AG04450 (cell line): ENCODE data around the gene HOXB6. TPM values are rescaled to one million over a fixed set of nuclear protein-coding genes. Genes with fewer than 3 reads are reported as not detected.

Experiments
- CTCF ChIA-PET: fragments of 300-600, 350-600 bp; formaldehyde crosslinking; extraction: SDS; loops from one replicate; lab custom pipeline; 2022; ENCODE audit warnings: antibody characterized with exemption, inconsistent platforms; lab: Charles Lee
- POLR2A ChIA-PET: fragments of 350-600 bp; formaldehyde crosslinking; extraction: SDS; loops from one replicate; lab custom pipeline; 2021; ENCODE audit warnings: antibody characterized with exemption, inconsistent platforms; lab: Yijun Ruan, JAX
- DNase-seq: peaks from one replicate; pipeline ENCODE4 v3.0.0-alpha.2; 2011; ENCODE audit warnings: low read depth, low spot score
- H3K27ac ChIP-seq: one replicate; pipeline ENCODE4 v1.5.1; 2012; ENCODE audit warnings: low read depth, low read length, control low read depth
- H3K27me3 ChIP-seq: one replicate; pipeline ENCODE4 v1.6.0; 2012; ENCODE audit warnings: low read length; ENCODE audit not compliant: control insufficient read depth, insufficient read depth
- H3K4me3 ChIP-seq: 2 replicates; pipeline ENCODE4 v1.5.1; 2011; ENCODE audit warnings: mild to moderate bottlenecking, low read depth, low read length, control low read depth
- H3K9me3 ChIP-seq: 2 replicates; pipeline ENCODE4 v1.5.1; 2012; ENCODE audit warnings: low read length; ENCODE audit not compliant: control insufficient read depth, insufficient read depth
- CTCF ChIP-seq: IDR thresholded peaks from 2 replicates; pipeline ENCODE4 v1.5.1; 2011; ENCODE audit warnings: low read depth, low read length, control low read depth, inconsistent platforms
- polyA plus RNA-seq: library from polyadenylated mRNA; depleted of rRNA; stranded (reverse); fragments of >200 nt; gene quantifications from 2 replicates; pipeline ENCODE4 v1.2.3, GENCODE V29; 2011

The HOXB6 gene
- polyA plus RNA-seq, 1 experiment: 15.4 TPM

GRCh38 chr17:48597528-48597777 is 7.3 kb downstream of the HOXB6 start:
- DNase-seq: no peak
- Histone ChIP-seq H3K27me3 (peaks cover 2% of the 10 kb centered on the region), H3K27ac (peak overlapping the region; percentile 83), H3K9me3 (no peaks in the 10 kb centered on the region; the same call in 1 of the 2 replicates), H3K4me3 (peak overlapping the region; percentile 76)
- no peak for TF ChIP-seq CTCF
- CTCF ChIA-PET: interaction anchor here (0.6 kb wide), 1 partner anchor 76 kb away, joined by 3 read pairs; no protein-coding TSS in a partner anchor
- POLR2A ChIA-PET: interaction anchor here (1.0 to 3.0 kb wide), 6 partner anchors 10 to 549 kb away, joined by 3 to 13 read pairs (median 4); partner anchors contain the start of gene NFE2L1

GRCh38 chr17:48596735-48597527 is 7.9 kb downstream of the HOXB6 start:
- Histone ChIP-seq H3K27me3 (peaks cover 2% of the 10 kb centered on the region), H3K4me3 (peak overlapping the region; percentile 76), H3K27ac (peak overlapping the region; percentile 83), H3K9me3 (no peaks in the 10 kb centered on the region; the same call in 1 of the 2 replicates)
- no peak for DNase-seq
- ChIA-PET CTCF (interaction anchor here (4.8 kb wide), 1 partner anchor 246 kb away, joined by 41 read pairs; no protein-coding TSS in a partner anchor), POLR2A (interaction anchor here (1.0 to 3.0 kb wide), 4 partner anchors 10 to 41 kb away, joined by 3 to 13 read pairs (median 4); no protein-coding TSS in a partner anchor)
- TF ChIP-seq CTCF: no peak

GRCh38 chr17:48596000-48596734 is 8.6 kb downstream of the HOXB6 start:
- no peak for TF ChIP-seq CTCF
- Histone ChIP-seq H3K9me3 (no peaks in the 10 kb centered on the region; the same call in 1 of the 2 replicates), H3K27ac (peak overlapping the region; percentile 83), H3K27me3 (peaks cover 2% of the 10 kb centered on the region), H3K4me3 (peak overlapping the region; percentile 76)
- POLR2A ChIA-PET: interaction anchor here (0.7 to 3.0 kb wide), 4 partner anchors 9 to 229 kb away, joined by 3 to 13 read pairs (median 4); no protein-coding TSS in a partner anchor
- CTCF ChIA-PET: interaction anchor here (0.6 to 4.8 kb wide), 3 partner anchors 22 to 261 kb away, joined by 3 to 53 read pairs (median 41); no protein-coding TSS in a partner anchor
- DNase-seq: no peak

GRCh38 chr17:48595278-48595999 is 9.3 kb downstream of the HOXB6 start:
- DNase-seq: no peak
- H3K27me3 ChIP-seq: peaks cover 2% of the 10 kb centered on the region
- POLR2A ChIA-PET: interaction anchor here (0.7 to 3.0 kb wide), 3 partner anchors 18 to 228 kb away, joined by 3 to 13 read pairs (median 4); no protein-coding TSS in a partner anchor

More at GRCh38 chr17:48595278-48595999, 9.3 kb downstream of the HOXB6 start:
- H3K27ac ChIP-seq: peak overlapping the region; percentile 91
- H3K4me3 ChIP-seq: peak overlapping the region; percentile 76
- no peaks in the 10 kb centered on the region; the same call in 1 of the 2 replicates for H3K9me3 ChIP-seq
- TF ChIP-seq CTCF: no peak
- CTCF ChIA-PET: interaction anchor here (0.5 to 4.8 kb wide), 7 partner anchors 18 to 287 kb away, joined by 3 to 53 read pairs (median 4); no protein-coding TSS in a partner anchor
